SH-SY5Y (cell line): ENCODE results near the gene CETP.

ENCODE experiments used
- GATA2 ChIP-seq: IDR thresholded peaks from 2 replicates; pipeline ENCODE4 v1.6.1; 2011; ENCODE audit warnings: mild to moderate bottlenecking, low read depth, low read length
- GATA3 ChIP-seq: IDR thresholded peaks from 2 replicates; pipeline ENCODE4 v1.6.1; 2011; ENCODE audit warnings: low read depth, mild to moderate bottlenecking, low read length, moderate library complexity

DNA sequence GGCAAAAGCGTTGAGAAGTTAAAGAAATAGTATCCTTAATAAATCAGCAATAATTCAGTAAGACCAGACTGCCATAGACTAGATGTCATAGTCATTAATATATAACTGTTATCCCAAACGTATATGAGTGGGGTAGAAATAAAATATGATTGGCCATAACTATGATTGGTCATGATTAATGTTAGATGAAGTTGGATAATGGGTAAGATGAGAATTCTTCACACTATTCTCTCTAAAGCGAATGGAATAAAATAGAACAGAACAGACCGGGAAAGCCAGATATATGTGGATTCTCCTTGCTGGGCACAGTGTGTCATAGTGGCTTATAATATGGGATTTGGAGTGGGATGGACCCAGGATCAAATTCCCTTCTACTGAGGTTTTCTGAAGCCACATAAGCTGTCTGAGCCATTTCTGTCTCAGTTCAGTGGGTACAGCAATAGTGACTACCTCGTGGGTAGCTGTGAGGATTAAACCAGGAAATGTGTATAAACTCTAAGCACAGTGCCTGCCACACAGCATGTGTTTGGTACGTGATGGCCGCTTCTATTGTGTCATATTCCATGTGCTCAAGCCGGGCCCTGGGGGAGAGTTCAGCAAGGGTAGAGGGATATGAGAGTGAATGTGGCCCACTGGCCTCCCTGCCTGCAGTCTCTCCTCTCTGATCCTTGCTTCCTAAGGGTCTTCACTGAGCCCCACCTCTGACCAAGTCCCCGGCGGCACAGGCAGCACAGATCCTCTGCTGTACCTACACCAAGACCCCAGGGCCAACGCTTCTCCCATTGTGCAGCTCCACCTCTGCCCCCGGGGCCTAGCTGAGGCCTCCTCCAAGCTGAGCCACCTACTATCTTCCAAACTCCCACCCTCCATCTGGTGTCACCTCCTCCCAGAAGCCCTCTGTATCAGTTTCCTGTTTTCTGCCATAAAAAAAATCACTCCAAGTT is 3.7 kb downstream of the CETP start:
- TF ChIP-seq GATA2 (no peak), GATA3 (no peak)
